ENCODE measurements around the gene SLC38A2. TPM values are rescaled to one million over a fixed set of nuclear protein-coding genes. Genes with fewer than 3 reads are reported as not detected.

Gene SLC38A2
- total and polyA plus RNA-seq, 2 experiments from 2014 or later: 181 to 718 TPM

- TF ChIP-seq ZNF462 (CRISPR knock-in tag; IDR thresholded peaks at IDR 0.05) (no peak), EZH2 (IDR thresholded peaks at IDR 0.05; ENCODE audit: low read depth, unreplicated experiment) (no peak), CTCF (conservative IDR thresholded peaks at IDR 0.05; ENCODE audit: low read depth in 2 of 2) (no peak), POLR2AphosphoS5 (IDR thresholded peaks at IDR 0.05; ENCODE audit: low read depth) (no peak)
Observed at GRCh38 chr12:46370380-46370734, 2.2 kb downstream of the SLC38A2 start (continued).

- Mint-ChIP-seq H3K4me1 (peaks cover 50% of the 10 kb centered on the region), H3K36me3 (ENCODE audit: low read depth) (peaks cover 77% of the 10 kb centered on the region), H3K9me3 (peaks cover 9% of the 10 kb centered on the region; the same call in 2 of the 3 replicates), H3K27ac (no peak overlapping the region), H3K4me3 (peak overlapping the region; percentile 96), H3K27me3 (ENCODE audit: insufficient read depth, low read depth, poor library complexity) (peaks cover 27% of the 10 kb centered on the region)
- Histone ChIP-seq H2AFZ (no peak overlapping the region), H4K20me1 (replicated peaks; ENCODE audit: insufficient read depth) (peaks cover 57% of the 10 kb centered on the region), H3K27ac (ENCODE audit: low read depth) (peak overlapping the region; percentile 82), H3K36me3 (ENCODE audit: insufficient read depth) (peaks cover 64% of the 10 kb centered on the region), H3K4me3 (peak overlapping the region; percentile 83), H3F3A (replicated peaks; ENCODE audit: low read depth) (peaks cover 73% of the 10 kb centered on the region), H3K4me2 (peak overlapping the region; percentile 91), H3K79me2 (replicated peaks; ENCODE audit: insufficient read depth) (peaks cover 79% of the 10 kb centered on the region), H3K27me3 (ENCODE audit: insufficient read depth) (no peaks in the 10 kb centered on the region), H3K9me2 (ENCODE audit: insufficient read depth) (no peaks in the 10 kb centered on the region), H3K4me1 (ENCODE audit: insufficient read depth) (peaks cover 34% of the 10 kb centered on the region)
- DNase-seq (ENCODE audit: low spot score): no peak
- ATAC-seq: no peak
- TF ChIP-seq ZNF331 (CRISPR knock-in tag; IDR thresholded peaks at IDR 0.05; ENCODE audit: low read depth) (no peak), CREB1 (CRISPR knock-in tag; IDR thresholded peaks at IDR 0.05; ENCODE audit: low read depth) (no peak), CTCF (conservative IDR thresholded peaks at IDR 0.05; ENCODE audit: low read depth in 2 of 2) (no peak), POLR2AphosphoS5 (IDR thresholded peaks at IDR 0.05; ENCODE audit: low read depth) (no peak), EZH2 (IDR thresholded peaks at IDR 0.05; ENCODE audit: low read depth, unreplicated experiment) (no peak), REST (IDR thresholded peaks at IDR 0.05; ENCODE audit: unreplicated experiment) (no peak)
Observed at GRCh38 chr12:46369474-46370379, 2.8 kb downstream of the SLC38A2 start.

Data from GM23338 (cell line).